ENCODE data around the gene LRRTM4.

- TF ChIP-seq CREM (IDR thresholded peaks at IDR 0.05; ENCODE audit: low read depth) (no peak), CREB1 (IDR thresholded peaks at IDR 0.05; ENCODE audit: low read depth) (no peak), POLR2AphosphoS5 (IDR thresholded peaks at IDR 0.05; ENCODE audit: low read length) (no peak), ESRRA (IDR thresholded peaks at IDR 0.05; ENCODE audit: low read length) (no peak), ZNF384 (IDR thresholded peaks at IDR 0.05; ENCODE audit: borderline replicate concordance, low read depth, low read length) (no peak), POLR2A (IDR thresholded peaks at IDR 0.05; ENCODE audit: low read depth, low read length) (no peak), SP1 (IDR thresholded peaks at IDR 0.05; ENCODE audit: low read depth, low read length) (no peak), SMC3 (IDR thresholded peaks at IDR 0.05; ENCODE audit: borderline replicate concordance, low read length) (no peak), SIN3A (IDR thresholded peaks at IDR 0.05; ENCODE audit: low read depth, low read length) (no peak), CTCF (IDR thresholded peaks at IDR 0.05 in 2 of 3, conservative IDR thresholded peaks at IDR 0.05 in 1 of 3; ENCODE audit: control insufficient read depth in 2 of 3, extremely low read depth in 1 of 3, insufficient read depth in 1 of 3, low read depth in 3 of 3, low read length in 3 of 3) (no peak), EP300 (IDR thresholded peaks at IDR 0.05; ENCODE audit: borderline replicate concordance in 1 of 2, control insufficient read depth in 1 of 2, low read depth in 2 of 2, low read length in 2 of 2) (no peak), ZBTB40 (IDR thresholded peaks at IDR 0.05; ENCODE audit: borderline replicate concordance) (no peak), ETV6 (conservative IDR thresholded peaks at IDR 0.05 in 1 of 2, IDR thresholded peaks at IDR 0.05 in 1 of 2; ENCODE audit: borderline replicate concordance in 1 of 2, low read depth in 1 of 2) (no peak), PRDM15 (CRISPR knock-in tag; IDR thresholded peaks at IDR 0.05) (no peak)
Measured at GRCh38 chr2:77156599-77156998, 365.6 kb downstream of the LRRTM4 start.

Data from GM12878 (cell line).